ENCODE data around the gene CATSPERB. TPM values are rescaled to one million over a fixed set of nuclear protein-coding genes. Genes with fewer than 3 reads are reported as not detected.

CATSPERB gene
- total RNA-seq, 2 donors from 2014 or later, result 14.5 to 35.1 TPM

- no peaks in the 10 kb centered on the region for H3K36me3 ChIP-seq
- no peak for DNase-seq (ENCODE audit: low spot score)
Measured at GRCh38 chr14:91575469-91576208, 156.2 kb downstream of the CATSPERB start.

DNA sequence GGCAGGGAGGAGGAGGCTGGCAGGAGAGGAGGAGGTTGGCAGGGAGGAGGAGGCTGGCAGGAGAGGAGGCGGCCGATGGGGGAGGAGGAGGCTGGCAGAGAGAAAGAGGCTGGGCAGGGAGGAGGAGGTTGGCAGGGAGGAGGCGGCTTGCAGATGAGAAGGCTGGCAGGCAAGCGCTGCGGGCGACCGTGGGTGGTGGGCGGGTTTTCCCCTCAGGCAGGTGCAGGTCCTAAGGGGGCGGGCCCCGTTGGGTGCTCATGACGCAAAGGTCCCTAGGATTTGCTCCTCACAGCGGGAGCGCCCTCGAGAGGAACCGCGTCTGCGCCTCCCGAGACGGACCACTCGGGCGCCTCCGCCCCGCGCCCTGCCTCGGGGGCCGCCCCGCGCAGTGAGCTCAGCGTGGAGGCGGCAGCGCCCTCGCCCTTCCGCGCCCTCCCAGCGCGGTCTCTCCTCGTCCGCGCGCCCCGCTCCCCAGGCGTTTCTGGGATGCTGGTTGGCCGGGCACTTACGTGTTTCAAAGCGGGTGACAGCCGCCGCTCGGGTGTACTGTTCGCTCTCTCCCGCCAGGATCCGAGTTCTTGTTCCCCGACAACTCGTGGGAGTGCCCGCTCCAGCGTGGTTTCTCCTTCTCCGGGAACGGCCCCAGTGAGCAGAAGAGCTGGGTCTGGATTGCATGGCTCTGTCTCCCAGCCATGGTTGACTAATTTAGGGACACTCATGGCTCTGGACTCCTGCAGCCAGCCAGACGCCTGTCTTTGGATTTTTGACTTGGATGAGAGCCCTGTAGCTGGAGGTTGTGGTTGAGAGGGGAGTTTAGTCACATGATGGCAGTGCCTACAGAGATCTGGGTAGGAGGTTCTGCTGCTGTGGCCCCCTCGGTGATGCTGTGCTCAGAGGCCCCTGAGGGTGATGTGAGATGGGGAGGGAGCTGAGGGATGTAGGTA, 157.7 kb downstream of the CATSPERB start:
- peak overlapping the region; percentile 81 to 91 for H3K27ac ChIP-seq
- H3K27me3 ChIP-seq (replicated peaks; ENCODE audit: insufficient read depth), result no peaks in the 10 kb centered on the region
- no peaks in the 10 kb centered on the region for H3K36me3 ChIP-seq
- H3K4me3 ChIP-seq, result peak overlapping the region; percentile 84
- no peaks in the 10 kb centered on the region for H3K9me3 ChIP-seq
- peak; percentile 53 for DNase-seq (ENCODE audit: low spot score)
- peak; percentile 66 for ATAC-seq (ENCODE audit: insufficient number of reproducible peaks, low FRiP score, low read depth)
- H3K4me1 ChIP-seq (ENCODE audit: control insufficient read depth in 1 of 2, low read depth in 2 of 2), result peaks cover 5 to 9% of the 10 kb centered on the region in 2 donors
- TF ChIP-seq, protein P1, sequence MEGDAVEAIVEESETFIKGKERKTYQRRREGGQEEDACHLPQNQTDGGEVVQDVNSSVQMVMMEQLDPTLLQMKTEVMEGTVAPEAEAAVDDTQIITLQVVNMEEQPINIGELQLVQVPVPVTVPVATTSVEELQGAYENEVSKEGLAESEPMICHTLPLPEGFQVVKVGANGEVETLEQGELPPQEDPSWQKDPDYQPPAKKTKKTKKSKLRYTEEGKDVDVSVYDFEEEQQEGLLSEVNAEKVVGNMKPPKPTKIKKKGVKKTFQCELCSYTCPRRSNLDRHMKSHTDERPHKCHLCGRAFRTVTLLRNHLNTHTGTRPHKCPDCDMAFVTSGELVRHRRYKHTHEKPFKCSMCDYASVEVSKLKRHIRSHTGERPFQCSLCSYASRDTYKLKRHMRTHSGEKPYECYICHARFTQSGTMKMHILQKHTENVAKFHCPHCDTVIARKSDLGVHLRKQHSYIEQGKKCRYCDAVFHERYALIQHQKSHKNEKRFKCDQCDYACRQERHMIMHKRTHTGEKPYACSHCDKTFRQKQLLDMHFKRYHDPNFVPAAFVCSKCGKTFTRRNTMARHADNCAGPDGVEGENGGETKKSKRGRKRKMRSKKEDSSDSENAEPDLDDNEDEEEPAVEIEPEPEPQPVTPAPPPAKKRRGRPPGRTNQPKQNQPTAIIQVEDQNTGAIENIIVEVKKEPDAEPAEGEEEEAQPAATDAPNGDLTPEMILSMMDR (IDR thresholded peaks at IDR 0.05), result peak; percentile 24

More at GRCh38 chr14:91575469-91576208, 156.2 kb downstream of the CATSPERB start:
- Histone ChIP-seq H3K27me3 (replicated peaks; ENCODE audit: insufficient read depth) (no peaks in the 10 kb centered on the region), H3K27ac (no peak overlapping the region), H3K4me1 (ENCODE audit: control insufficient read depth in 1 of 2, low read depth in 2 of 2) (peaks cover 5 to 9% of the 10 kb centered on the region in 2 donors), H3K4me3 (no peak overlapping the region), H3K9me3 (no peaks in the 10 kb centered on the region)
- no peak for ATAC-seq (ENCODE audit: insufficient number of reproducible peaks, low FRiP score, low read depth)
- TF ChIP-seq, protein P1 (IDR thresholded peaks at IDR 0.05), result no peak

DNA sequence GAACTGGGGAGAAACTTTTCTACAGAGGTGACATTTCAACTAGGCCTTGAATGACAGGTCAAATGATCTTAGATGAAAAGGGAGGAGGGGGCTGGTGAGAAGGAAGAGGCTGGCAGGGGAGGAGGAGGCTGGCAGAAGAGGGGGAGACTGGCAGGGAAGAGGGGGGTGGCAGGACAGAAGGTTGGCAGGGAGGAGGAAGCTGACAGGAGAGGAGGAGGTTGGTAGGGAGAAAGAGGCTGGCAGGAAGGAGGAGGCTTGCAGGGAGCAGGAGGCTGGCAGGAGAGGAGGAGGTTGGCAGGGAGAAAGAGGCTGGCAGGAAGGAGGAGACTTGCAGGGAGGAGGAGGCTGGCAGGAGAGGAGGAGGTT, 158.4 kb downstream of the CATSPERB start:
- Histone ChIP-seq H3K27ac (peak overlapping the region; percentile 81 to 91), H3K4me3 (peak overlapping the region; percentile 84)
- TF ChIP-seq, protein P1 (IDR thresholded peaks at IDR 0.05), result no peak

GRCh38 chr14:91570021-91570420, 161.9 kb downstream of the CATSPERB start:
- TF ChIP-seq, protein P1 (IDR thresholded peaks at IDR 0.05), result no peak
- no peak overlapping the region for H3K27ac ChIP-seq
- H3K9me3 ChIP-seq, result no peaks in the 10 kb centered on the region
- H3K36me3 ChIP-seq, result no peaks in the 10 kb centered on the region
- peaks cover 5 to 9% of the 10 kb centered on the region in 2 donors for H3K4me1 ChIP-seq (ENCODE audit: control insufficient read depth in 1 of 2, low read depth in 2 of 2)
- DNase-seq (ENCODE audit: low spot score) (no peak), ATAC-seq (ENCODE audit: insufficient number of reproducible peaks, low FRiP score, low read depth) (no peak)
- H3K27me3 ChIP-seq (replicated peaks; ENCODE audit: insufficient read depth), result no peaks in the 10 kb centered on the region
- no peak overlapping the region for H3K4me3 ChIP-seq

More for the DNA sequence above, 158.4 kb downstream of the CATSPERB start:
- no peaks in the 10 kb centered on the region for H3K27me3 ChIP-seq (replicated peaks; ENCODE audit: insufficient read depth)
- H3K4me1 ChIP-seq (ENCODE audit: control insufficient read depth in 1 of 2, low read depth in 2 of 2), result peaks cover 5 to 9% of the 10 kb centered on the region in 2 donors
- H3K9me3 ChIP-seq, result no peaks in the 10 kb centered on the region
- ATAC-seq (ENCODE audit: insufficient number of reproducible peaks, low FRiP score, low read depth), result no peak
- DNase-seq (ENCODE audit: low spot score), result no peak
- H3K36me3 ChIP-seq, result no peaks in the 10 kb centered on the region

GRCh38 chr14:91569301-91569700, 162.6 kb downstream of the CATSPERB start:
- no peaks in the 10 kb centered on the region for H3K9me3 ChIP-seq
- ATAC-seq (ENCODE audit: insufficient number of reproducible peaks, low FRiP score, low read depth) (no peak), DNase-seq (ENCODE audit: low spot score) (no peak)
- H3K27ac ChIP-seq, result no peak overlapping the region
- H3K27me3 ChIP-seq (replicated peaks; ENCODE audit: insufficient read depth), result no peaks in the 10 kb centered on the region
- H3K36me3 ChIP-seq, result no peaks in the 10 kb centered on the region
- H3K4me1 ChIP-seq (ENCODE audit: control insufficient read depth in 1 of 2, low read depth in 2 of 2), result peaks cover 5% of the 10 kb centered on the region in 2 donors
- no peak overlapping the region for H3K4me3 ChIP-seq
- TF ChIP-seq, protein P1 (IDR thresholded peaks at IDR 0.05), result no peak

Measured in thoracic aorta (tissue), 2 donors.